Activated naive CD8-positive, alpha-beta T cell (primary cell): Measurements from ENCODE around the gene MBP.

Experiments
- H3K27ac Mint-ChIP-seq: one replicate; pipeline ENCODE4 v1.8.0; 2021; ENCODE audit warnings: mixed read lengths
- H3K27me3 Mint-ChIP-seq: one replicate; pipeline ENCODE4 v1.8.0; 2021; ENCODE audit warnings: mixed read lengths
- H3K36me3 Mint-ChIP-seq: one replicate; pipeline ENCODE4 v1.8.0; 2021; ENCODE audit warnings: mixed read lengths
- H3K4me1 Mint-ChIP-seq: one replicate; pipeline ENCODE4 v1.8.0; 2021; ENCODE audit warnings: low read depth, mixed read lengths
- H3K4me3 Mint-ChIP-seq: one replicate; pipeline ENCODE4 v1.8.0; 2021; ENCODE audit warnings: mild to moderate bottlenecking, mixed read lengths
- H3K9me3 Mint-ChIP-seq: one replicate; pipeline ENCODE4 v1.8.0; 2021; ENCODE audit warnings: low read depth, mixed read lengths

MBP gene

GRCh38 chr18:77014538-77014937 is 118.0 kb downstream of the MBP start:
- no peaks in the 10 kb centered on the region for H3K27me3 Mint-ChIP-seq
- peaks cover 15% of the 10 kb centered on the region for H3K36me3 Mint-ChIP-seq
- peaks cover 11% of the 10 kb centered on the region for H3K4me1 Mint-ChIP-seq
- no peaks in the 10 kb centered on the region for H3K9me3 Mint-ChIP-seq
- no peak overlapping the region for H3K4me3 Mint-ChIP-seq
- no peak overlapping the region for H3K27ac Mint-ChIP-seq

GRCh38 chr18:77013811-77014521 is 118.6 kb downstream of the MBP start:
- Mint-ChIP-seq H3K9me3 (no peaks in the 10 kb centered on the region), H3K4me3 (no peak overlapping the region), H3K27me3 (no peaks in the 10 kb centered on the region), H3K36me3 (peaks cover 12% of the 10 kb centered on the region), H3K27ac (no peak overlapping the region), H3K4me1 (peaks cover 7% of the 10 kb centered on the region)

GRCh38 chr18:77012806-77013541 is 119.6 kb downstream of the MBP start:
- Mint-ChIP-seq H3K4me1 (peaks cover 7% of the 10 kb centered on the region), H3K27me3 (no peaks in the 10 kb centered on the region), H3K4me3 (no peak overlapping the region), H3K9me3 (no peaks in the 10 kb centered on the region), H3K36me3 (peaks cover 7% of the 10 kb centered on the region), H3K27ac (no peak overlapping the region)

GRCh38 chr18:77012120-77012519 is 120.5 kb downstream of the MBP start:
- H3K36me3 Mint-ChIP-seq, result peaks cover 5% of the 10 kb centered on the region
- H3K4me1 Mint-ChIP-seq, result peaks cover 8% of the 10 kb centered on the region
- no peaks in the 10 kb centered on the region for H3K27me3 Mint-ChIP-seq
- no peak overlapping the region for H3K4me3 Mint-ChIP-seq
- H3K9me3 Mint-ChIP-seq, result no peaks in the 10 kb centered on the region
- no peak overlapping the region for H3K27ac Mint-ChIP-seq

GRCh38 chr18:77009675-77010074 is 122.9 kb downstream of the MBP start:
- H3K4me3 Mint-ChIP-seq, result no peak overlapping the region
- H3K27ac Mint-ChIP-seq, result no peak overlapping the region
- peaks cover 22% of the 10 kb centered on the region for H3K4me1 Mint-ChIP-seq

GRCh38 chr18:77008576-77009315 is 123.8 kb downstream of the MBP start:
- Mint-ChIP-seq H3K27ac (no peak overlapping the region), H3K36me3 (no peaks in the 10 kb centered on the region), H3K4me1 (peaks cover 24% of the 10 kb centered on the region), H3K9me3 (no peaks in the 10 kb centered on the region), H3K4me3 (no peak overlapping the region), H3K27me3 (no peaks in the 10 kb centered on the region)

More at GRCh38 chr18:77009675-77010074, 122.9 kb downstream of the MBP start:
- Mint-ChIP-seq H3K9me3 (no peaks in the 10 kb centered on the region), H3K27me3 (no peaks in the 10 kb centered on the region), H3K36me3 (no peaks in the 10 kb centered on the region)

GRCh38 chr18:77008006-77008405 is 124.6 kb downstream of the MBP start:
- H3K27ac Mint-ChIP-seq, result no peak overlapping the region
- no peak overlapping the region for H3K4me3 Mint-ChIP-seq
- peaks cover 24% of the 10 kb centered on the region for H3K4me1 Mint-ChIP-seq
- no peaks in the 10 kb centered on the region for H3K36me3 Mint-ChIP-seq
- no peaks in the 10 kb centered on the region for H3K9me3 Mint-ChIP-seq
- H3K27me3 Mint-ChIP-seq, result no peaks in the 10 kb centered on the region

- no peaks in the 10 kb centered on the region for H3K27me3 Mint-ChIP-seq
- no peaks in the 10 kb centered on the region for H3K9me3 Mint-ChIP-seq
- H3K4me1 Mint-ChIP-seq, result peaks cover 24% of the 10 kb centered on the region
- no peak overlapping the region for H3K27ac Mint-ChIP-seq
- no peaks in the 10 kb centered on the region for H3K36me3 Mint-ChIP-seq
- H3K4me3 Mint-ChIP-seq, result no peak overlapping the region
Measured at GRCh38 chr18:77007251-77007650, 125.3 kb downstream of the MBP start.

GRCh38 chr18:77006305-77007175 is 126.0 kb downstream of the MBP start:
- peaks cover 24% of the 10 kb centered on the region for H3K4me1 Mint-ChIP-seq
- no peaks in the 10 kb centered on the region for H3K9me3 Mint-ChIP-seq
- H3K27me3 Mint-ChIP-seq, result no peaks in the 10 kb centered on the region
- H3K27ac Mint-ChIP-seq, result no peak overlapping the region
- H3K36me3 Mint-ChIP-seq, result no peaks in the 10 kb centered on the region
- H3K4me3 Mint-ChIP-seq, result no peak overlapping the region

- no peaks in the 10 kb centered on the region for H3K9me3 Mint-ChIP-seq
- no peak overlapping the region for H3K27ac Mint-ChIP-seq
- H3K4me3 Mint-ChIP-seq, result no peak overlapping the region
- no peaks in the 10 kb centered on the region for H3K27me3 Mint-ChIP-seq
- H3K4me1 Mint-ChIP-seq, result peaks cover 24% of the 10 kb centered on the region
- no peaks in the 10 kb centered on the region for H3K36me3 Mint-ChIP-seq
Measured at GRCh38 chr18:77005651-77006195, 126.9 kb downstream of the MBP start.

GRCh38 chr18:77004555-77005380 is 127.8 kb downstream of the MBP start:
- Mint-ChIP-seq H3K9me3 (no peaks in the 10 kb centered on the region), H3K27me3 (no peaks in the 10 kb centered on the region), H3K4me3 (peak overlapping the region; percentile 46), H3K4me1 (peaks cover 27% of the 10 kb centered on the region), H3K27ac (no peak overlapping the region), H3K36me3 (no peaks in the 10 kb centered on the region)

- H3K27ac Mint-ChIP-seq, result no peak overlapping the region
- no peak overlapping the region for H3K4me3 Mint-ChIP-seq
- no peaks in the 10 kb centered on the region for H3K9me3 Mint-ChIP-seq
- H3K4me1 Mint-ChIP-seq, result peaks cover 27% of the 10 kb centered on the region
- H3K36me3 Mint-ChIP-seq, result no peaks in the 10 kb centered on the region
- H3K27me3 Mint-ChIP-seq, result no peaks in the 10 kb centered on the region
Measured at GRCh38 chr18:77003316-77003715, 129.3 kb downstream of the MBP start.

- Mint-ChIP-seq H3K36me3 (no peaks in the 10 kb centered on the region), H3K27me3 (no peaks in the 10 kb centered on the region), H3K4me1 (peaks cover 26% of the 10 kb centered on the region), H3K27ac (no peak overlapping the region), H3K9me3 (no peaks in the 10 kb centered on the region), H3K4me3 (no peak overlapping the region)
Measured at GRCh38 chr18:77002496-77002895, 130.1 kb downstream of the MBP start.
